GM23338 (cell line): ENCODE results near the gene ZNF19. TPM values are rescaled to one million over a fixed set of nuclear protein-coding genes. Genes with fewer than 3 reads are reported as not detected.

Experiments used
- ATAC-seq: fragments of 200-7000 bp; cut with Tn5 transposase; 3 replicates; pipeline ENCODE4 v1.9.1; 2020
- DNase-seq: peaks from one replicate; pipeline ENCODE4 v3.0.0-alpha.2; 2015; ENCODE audit warnings: low spot score
- H2AFZ ChIP-seq: fragments of 200-600 bp; sonication (generic); 2 replicates; pipeline ENCODE4 v1.8.0; 2016; ENCODE audit warnings: antibody characterized with exemption, mild to moderate bottlenecking, moderate library complexity
- H3F3A ChIP-seq: fragments of 200-600 bp; sonication (generic); replicated peaks from 2 replicates; pipeline ENCODE4 v1.8.0; 2017; ENCODE audit warnings: antibody characterized with exemption, mixed run types, low read depth
- H3K27ac ChIP-seq: fragments of 200-600 bp; sonication (generic); 2 replicates; pipeline ENCODE4 v1.6.1; 2016; ENCODE audit warnings: low read depth
- H3K27me3 ChIP-seq: fragments of 200-600 bp; sonication (generic); 2 replicates; pipeline ENCODE4 v1.8.0; 2016; ENCODE audit warnings: mild to moderate bottlenecking, mixed run types, moderate library complexity; ENCODE audit not compliant: insufficient read depth
- H3K36me3 ChIP-seq: fragments of 200-600 bp; sonication (generic); 2 replicates; pipeline ENCODE4 v1.8.0; 2016; ENCODE audit warnings: mild to moderate bottlenecking; ENCODE audit not compliant: insufficient read depth
- H3K4me1 ChIP-seq: fragments of 200-600 bp; sonication (generic); 2 replicates; pipeline ENCODE4 v1.8.0; 2016; ENCODE audit warnings: mild to moderate bottlenecking, moderate library complexity; ENCODE audit not compliant: insufficient read depth
- H3K4me2 ChIP-seq: fragments of 200-600 bp; sonication (generic); 2 replicates; pipeline ENCODE4 v1.7.1; 2017; ENCODE audit warnings: mixed run types
- H3K4me3 ChIP-seq: fragments of 200-600 bp; sonication (generic); 2 replicates; pipeline ENCODE4 v1.6.1; 2016; ENCODE audit warnings: mixed run types
- H3K79me2 ChIP-seq: fragments of 200-600 bp; sonication (generic); replicated peaks from 2 replicates; pipeline ENCODE4 v1.8.0; 2017; ENCODE audit warnings: mild to moderate bottlenecking; ENCODE audit not compliant: insufficient read depth
- H3K9me2 ChIP-seq: fragments of 200-600 bp; sonication (generic); 2 replicates; pipeline ENCODE4 v1.8.0; 2017; ENCODE audit not compliant: insufficient read depth
- H4K20me1 ChIP-seq: fragments of 200-600 bp; sonication (generic); replicated peaks from 2 replicates; pipeline ENCODE4 v1.8.0; 2017; ENCODE audit warnings: mild to moderate bottlenecking; ENCODE audit not compliant: insufficient read depth
- H3K27ac Mint-ChIP-seq: 2 replicates; pipeline ENCODE4 v1.8.0; 2020; ENCODE audit warnings: inconsistent platforms, mild to moderate bottlenecking, moderate library complexity, mixed read lengths
- H3K27me3 Mint-ChIP-seq: 3 replicates; pipeline ENCODE4 v1.8.0; 2022; ENCODE audit warnings: low read depth, mild to moderate bottlenecking, moderate library complexity, mixed read lengths, inconsistent platforms; ENCODE audit not compliant: insufficient read depth, poor library complexity
- H3K36me3 Mint-ChIP-seq: 3 replicates; pipeline ENCODE4 v1.8.0; 2021; ENCODE audit warnings: low read depth, mild to moderate bottlenecking, inconsistent platforms, moderate library complexity, mixed read lengths
- H3K4me1 Mint-ChIP-seq: 3 replicates; pipeline ENCODE4 v1.8.0; 2020; ENCODE audit warnings: mild to moderate bottlenecking, inconsistent platforms, mixed read lengths
- H3K4me3 Mint-ChIP-seq: 3 replicates; pipeline ENCODE4 v1.8.0; 2021; ENCODE audit warnings: moderate library complexity, mild to moderate bottlenecking, inconsistent platforms, mixed read lengths
- H3K9me3 Mint-ChIP-seq: 3 replicates; pipeline ENCODE4 v1.8.0; 2020; ENCODE audit warnings: moderate library complexity, mild to moderate bottlenecking, inconsistent platforms, mixed read lengths
- CTCF ChIP-seq, 2 experiments: fragments of 200-600 bp in 1 of 2; sonication (generic) in 1 of 2; conservative IDR thresholded peaks; 2 replicates each; pipeline versions ENCODE4 v1.5.1 to v1.6.1; 2016 to 2017; ENCODE audit warnings: antibody characterized with exemption in 2 of 2, low read depth in 2 of 2, mild to moderate bottlenecking in 2 of 2, moderate library complexity in 1 of 2
- EZH2 ChIP-seq: fragments of 200-600 bp; sonication (generic); IDR thresholded peaks from one replicate; pipeline ENCODE4 v1.8.0; 2017; ENCODE audit warnings: antibody characterized with exemption, mild to moderate bottlenecking, low read depth; ENCODE audit not compliant: unreplicated experiment
- EZH2phosphoT487 ChIP-seq: fragments of 200-600 bp; sonication (generic); IDR thresholded peaks from one replicate; pipeline ENCODE4 v1.8.1; 2018; ENCODE audit warnings: antibody characterized with exemption; ENCODE audit not compliant: unreplicated experiment
- POLR2AphosphoS5 ChIP-seq: IDR thresholded peaks from 2 replicates; pipeline ENCODE4 v1.6.1; 2016; ENCODE audit warnings: antibody characterized with exemption, low read depth
- REST ChIP-seq: IDR thresholded peaks from one replicate; pipeline ENCODE4 v1.6.1; 2018; ENCODE audit warnings: antibody characterized with exemption; ENCODE audit not compliant: unreplicated experiment
- STAT1 ChIP-seq: IDR thresholded peaks from one replicate; pipeline ENCODE4 v1.6.1; 2016; ENCODE audit warnings: antibody characterized with exemption; ENCODE audit not compliant: unreplicated experiment
- ZNF114 ChIP-seq: fragments of 250-450 bp; sonication (Bioruptor Pico); IDR thresholded peaks from 2 replicates; pipeline ENCODE4 v1.5.0; 2020; ENCODE audit warnings: mild to moderate bottlenecking, moderate library complexity
- ZNF331 ChIP-seq: fragments of 250-450 bp; sonication (Bioruptor Pico); IDR thresholded peaks from 2 replicates; pipeline ENCODE4 v1.5.0; 2020; ENCODE audit warnings: low read depth, mild to moderate bottlenecking, moderate library complexity
- ZNF462 ChIP-seq: fragments of 250-450 bp; sonication (Bioruptor Pico); IDR thresholded peaks from 2 replicates; pipeline ENCODE4 v1.5.0; 2020; ENCODE audit warnings: mild to moderate bottlenecking, moderate library complexity
- polyA plus RNA-seq: library from polyadenylated mRNA; unstranded; fragments of >200 nt; fragmentation: Nextera tagmentation; extraction: Ambion mirVana; gene quantifications from 2 replicates; pipeline ENCODE4 v1.2.1, GENCODE V29; 2016
- total RNA-seq: library from RNA; depleted of rRNA; stranded (reverse); fragments of >200 nt; shearing (Covaris generic); gene quantifications from 2 replicates; pipeline ENCODE4 v1.2.3, GENCODE V29; 2014

The ZNF19 gene
- total and polyA plus RNA-seq, 2 experiments from 2014 or later = 1.0 to 4.8 TPM

- no peak for DNase-seq
- ATAC-seq = no peak
- Histone ChIP-seq H3K27ac (no peak overlapping the region), H3K9me2 (no peaks in the 10 kb centered on the region), H3K4me1 (peaks cover 7% of the 10 kb centered on the region; the same call in 1 of the 2 replicates), H3K4me3 (no peak overlapping the region), H3K4me2 (no peak overlapping the region), H3K27me3 (no peaks in the 10 kb centered on the region), H3K79me2 (no peaks in the 10 kb centered on the region), H3F3A (peaks cover under 1% of the 10 kb centered on the region), H3K36me3 (no peaks in the 10 kb centered on the region), H4K20me1 (no peaks in the 10 kb centered on the region), H2AFZ (no peak overlapping the region)
- Mint-ChIP-seq H3K4me3 (no peak overlapping the region), H3K27ac (no peak overlapping the region), H3K27me3 (peaks cover 11% of the 10 kb centered on the region), H3K36me3 (peaks cover 3% of the 10 kb centered on the region; the same call in 1 of the 3 replicates), H3K4me1 (peaks cover 3% of the 10 kb centered on the region; the same call in 2 of the 3 replicates), H3K9me3 (peaks cover 3% of the 10 kb centered on the region; the same call in 2 of the 3 replicates)
- no peak for TF ChIP-seq EZH2phosphoT487
- TF ChIP-seq POLR2AphosphoS5 = no peak
- no peak for TF ChIP-seq ZNF114
- no peak for TF ChIP-seq REST
- TF ChIP-seq STAT1 = no peak
- TF ChIP-seq EZH2 = no peak
- no peak for TF ChIP-seq ZNF462 (CRISPR knock-in tag)
- TF ChIP-seq CTCF (conservative IDR thresholded peaks at IDR 0.05; ENCODE audit: low read depth in 2 of 2) = no peak
- TF ChIP-seq ZNF331 (CRISPR knock-in tag) = no peak
Observed at GRCh38 chr16:71430744-71431143, 58.4 kb downstream of the ZNF19 start.
